SW 1271 (cell line): ENCODE results near the gene TMC5.
"Not testable (repeated sequence)": the region's sequence is repeated elsewhere in the genome, so short reads cannot be mapped to it uniquely, and the experiment has no call there.

Experiments
- DNase-seq, 2 experiments: peaks; one replicate each; lab custom pipeline; 2025; lab: John Stamatoyannopoulos, UW

TMC5 gene

DNA sequence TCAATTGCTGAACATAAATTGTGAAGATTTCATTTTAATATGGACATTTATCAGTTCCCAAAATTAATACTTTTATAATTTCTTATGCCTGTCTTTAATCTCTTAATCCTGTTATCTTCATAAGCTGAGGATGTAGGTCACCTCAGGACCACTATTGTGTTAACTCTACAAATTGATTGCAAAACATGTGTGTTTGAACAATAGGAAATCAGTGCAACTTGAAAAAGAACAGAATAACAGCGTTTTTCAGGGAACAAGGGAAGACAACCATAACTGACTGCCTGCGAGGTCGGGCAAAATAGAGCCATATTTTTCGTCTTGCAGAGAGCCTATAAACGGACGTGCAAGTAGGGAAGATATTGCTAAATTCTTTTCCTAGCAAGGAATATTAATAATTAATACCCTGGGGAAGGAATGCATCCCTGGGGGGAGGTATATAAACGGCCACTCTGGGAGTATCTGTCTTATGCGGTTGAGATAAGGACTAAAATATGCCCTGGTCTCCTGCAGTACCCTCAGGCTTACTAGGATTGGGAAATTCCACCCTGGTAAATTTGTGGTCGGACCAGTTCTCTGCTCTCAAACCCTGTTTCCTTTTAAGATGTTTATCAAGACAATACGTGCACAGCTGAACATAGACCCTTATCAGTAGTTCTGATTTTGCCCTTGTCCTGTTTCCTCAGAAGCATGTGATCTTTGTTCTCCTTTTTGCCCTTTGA is 125.8 kb downstream of the TMC5 start:
- not testable (repeated sequence) for DNase-seq

DNA sequence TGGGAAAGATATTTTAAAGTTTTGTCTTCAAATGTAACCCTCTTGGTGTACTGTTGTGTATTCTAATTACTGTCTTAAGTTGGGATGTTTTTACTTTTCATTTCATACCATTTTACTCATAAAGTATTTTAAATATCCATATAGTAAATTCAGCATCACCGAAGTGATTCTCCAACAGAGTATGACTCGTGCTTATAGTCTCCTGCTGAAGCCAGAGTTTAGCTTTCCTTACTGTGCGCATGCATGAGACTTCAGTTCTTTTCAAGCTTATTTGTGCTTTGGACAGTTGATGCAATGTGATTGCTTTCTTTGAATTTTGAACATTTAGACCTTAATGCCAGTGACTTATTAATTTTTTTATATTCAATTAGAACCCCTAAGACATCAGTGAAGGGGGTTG is 130.5 kb downstream of the TMC5 start:
- DNase-seq, result no peak
